Fibroblast of the aortic adventitia (primary cell): ENCODE measurements around the gene DNAJC13. TPM values are rescaled to one million over a fixed set of nuclear protein-coding genes. Genes with fewer than 3 reads are reported as not detected.
"Not testable (repeated sequence)": the region's sequence is repeated elsewhere in the genome, so short reads cannot be mapped to it uniquely, and the experiment has no call there.

Experiments
- DNase-seq: peaks from one replicate; pipeline ENCODE4 v3.0.0-alpha.2; 2010; ENCODE audit warnings: low read depth
- H3K4me3 ChIP-seq: 2 replicates; pipeline ENCODE4 v1.5.1; 2011; ENCODE audit warnings: low read depth, mild to moderate bottlenecking, control low read depth, low read length, moderate library complexity
- total RNA-seq: library from RNA; depleted of rRNA; stranded (reverse); fragments of >200 nt; gene quantifications from 2 replicates; pipeline ENCODE4 v1.2.3, GENCODE V29; 2012; ENCODE audit warnings: low replicate concordance
- TF ChIP-seq, protein P1 (sequence below): IDR thresholded peaks from 2 replicates; pipeline ENCODE4 v1.5.1; 2011; ENCODE audit warnings: mild to moderate bottlenecking, low read length, control low read depth, inconsistent platforms; ENCODE audit not compliant: insufficient read depth

The DNAJC13 gene
- total RNA-seq, 1 donor: 125 TPM

DNA sequence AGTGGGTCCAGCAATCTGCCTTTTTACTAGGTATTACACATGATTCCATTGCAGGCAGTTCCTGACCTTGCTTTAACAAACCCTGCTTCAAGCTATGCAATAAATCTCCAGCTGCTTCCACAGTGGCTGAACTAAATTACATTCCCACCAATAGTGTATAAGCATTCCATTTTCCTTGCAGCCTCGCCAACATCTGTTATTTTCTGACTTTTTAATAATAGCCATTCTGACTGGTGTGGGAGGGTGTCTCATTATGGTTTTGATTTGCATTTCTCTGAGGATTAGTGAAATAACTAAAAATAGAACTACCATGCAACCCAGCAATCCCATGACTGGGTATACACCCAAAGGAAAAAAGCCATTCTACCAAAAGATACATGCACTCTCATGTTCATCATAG is 36.4 kb upstream of the DNAJC13 start:
- no peak overlapping the region for H3K4me3 ChIP-seq
- peak; percentile 19 for DNase-seq
- TF ChIP-seq, protein P1, sequence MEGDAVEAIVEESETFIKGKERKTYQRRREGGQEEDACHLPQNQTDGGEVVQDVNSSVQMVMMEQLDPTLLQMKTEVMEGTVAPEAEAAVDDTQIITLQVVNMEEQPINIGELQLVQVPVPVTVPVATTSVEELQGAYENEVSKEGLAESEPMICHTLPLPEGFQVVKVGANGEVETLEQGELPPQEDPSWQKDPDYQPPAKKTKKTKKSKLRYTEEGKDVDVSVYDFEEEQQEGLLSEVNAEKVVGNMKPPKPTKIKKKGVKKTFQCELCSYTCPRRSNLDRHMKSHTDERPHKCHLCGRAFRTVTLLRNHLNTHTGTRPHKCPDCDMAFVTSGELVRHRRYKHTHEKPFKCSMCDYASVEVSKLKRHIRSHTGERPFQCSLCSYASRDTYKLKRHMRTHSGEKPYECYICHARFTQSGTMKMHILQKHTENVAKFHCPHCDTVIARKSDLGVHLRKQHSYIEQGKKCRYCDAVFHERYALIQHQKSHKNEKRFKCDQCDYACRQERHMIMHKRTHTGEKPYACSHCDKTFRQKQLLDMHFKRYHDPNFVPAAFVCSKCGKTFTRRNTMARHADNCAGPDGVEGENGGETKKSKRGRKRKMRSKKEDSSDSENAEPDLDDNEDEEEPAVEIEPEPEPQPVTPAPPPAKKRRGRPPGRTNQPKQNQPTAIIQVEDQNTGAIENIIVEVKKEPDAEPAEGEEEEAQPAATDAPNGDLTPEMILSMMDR: no peak

DNA sequence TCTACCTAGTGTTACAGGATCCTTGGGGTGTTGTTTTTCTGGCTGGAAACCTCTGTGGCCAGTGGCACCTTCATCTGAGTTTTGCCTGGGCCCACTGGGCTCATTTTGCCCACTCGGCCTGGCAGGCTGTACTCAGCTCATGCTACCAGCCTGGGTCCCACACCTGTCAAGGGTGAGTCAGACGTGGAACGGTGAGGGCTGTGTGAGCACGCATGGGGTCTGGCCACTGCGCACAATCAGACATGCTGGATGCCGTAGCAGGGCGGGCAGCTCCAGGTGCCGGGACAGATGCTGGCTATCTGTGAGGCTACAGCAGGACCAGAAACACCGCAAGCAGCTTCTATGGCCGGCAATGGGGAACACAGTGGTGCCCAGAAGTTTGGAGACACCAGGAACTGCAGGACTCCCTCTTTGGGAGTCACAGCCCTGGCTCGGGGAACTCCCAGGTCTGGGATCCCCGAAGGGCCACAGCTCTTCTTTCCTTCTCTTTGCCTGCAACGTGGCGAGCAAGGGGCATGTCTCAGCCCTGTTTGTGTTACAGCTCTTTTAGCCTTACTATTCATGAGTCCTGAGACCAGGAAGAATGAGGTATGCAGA is 35.9 kb upstream of the DNAJC13 start:
- no peak for DNase-seq
- H3K4me3 ChIP-seq: no peak overlapping the region
- TF ChIP-seq, protein P1: no peak

DNA sequence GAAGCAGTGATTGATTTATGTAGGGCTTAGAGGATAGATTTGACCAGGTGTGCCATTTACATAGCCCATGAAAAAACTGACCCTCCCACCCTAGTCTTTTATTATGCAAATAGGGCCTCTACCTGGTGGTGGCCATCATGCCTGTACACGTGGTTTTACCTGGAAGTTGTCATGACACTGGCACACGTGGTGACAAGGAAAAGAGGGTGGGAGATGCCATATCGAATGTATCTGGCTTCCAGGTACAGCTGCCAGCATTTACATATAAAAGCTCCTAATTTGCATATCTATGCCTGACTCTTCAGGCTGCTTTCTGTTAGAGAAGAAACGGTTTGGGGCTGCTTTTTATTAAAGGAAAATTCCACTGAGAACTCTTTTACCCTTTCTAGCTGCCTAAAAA is 35.0 kb upstream of the DNAJC13 start:
- TF ChIP-seq, protein P1: no peak
- no peak for DNase-seq
- no peak overlapping the region for H3K4me3 ChIP-seq

DNA sequence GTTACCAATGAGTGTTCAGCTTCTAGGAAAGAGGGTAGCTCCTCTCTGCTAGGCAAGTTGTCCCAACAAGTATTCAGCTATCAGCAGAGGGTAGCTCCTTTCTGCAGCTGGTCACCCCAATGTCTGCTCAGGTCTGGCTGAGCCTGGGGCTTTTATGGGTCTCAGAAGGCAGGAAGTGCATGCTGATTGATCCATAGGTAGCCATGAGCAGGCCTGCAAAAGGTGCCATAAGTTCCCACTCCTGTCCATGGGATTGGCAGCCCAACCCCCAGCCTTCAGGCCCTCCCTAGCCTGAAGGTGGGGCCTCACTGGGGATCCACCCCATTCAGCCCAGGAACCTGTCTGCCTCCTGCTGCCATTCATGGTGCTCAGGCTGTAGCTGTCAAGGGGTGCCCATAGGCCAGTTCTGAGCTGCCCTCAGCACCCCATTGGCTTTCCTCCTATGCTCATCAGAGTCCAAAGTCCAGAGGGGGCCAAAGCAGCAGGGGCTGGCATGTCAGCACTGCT is 34.6 kb upstream of the DNAJC13 start:
- TF ChIP-seq, protein P1: no peak
- no peak for DNase-seq
- H3K4me3 ChIP-seq: no peak overlapping the region

DNA sequence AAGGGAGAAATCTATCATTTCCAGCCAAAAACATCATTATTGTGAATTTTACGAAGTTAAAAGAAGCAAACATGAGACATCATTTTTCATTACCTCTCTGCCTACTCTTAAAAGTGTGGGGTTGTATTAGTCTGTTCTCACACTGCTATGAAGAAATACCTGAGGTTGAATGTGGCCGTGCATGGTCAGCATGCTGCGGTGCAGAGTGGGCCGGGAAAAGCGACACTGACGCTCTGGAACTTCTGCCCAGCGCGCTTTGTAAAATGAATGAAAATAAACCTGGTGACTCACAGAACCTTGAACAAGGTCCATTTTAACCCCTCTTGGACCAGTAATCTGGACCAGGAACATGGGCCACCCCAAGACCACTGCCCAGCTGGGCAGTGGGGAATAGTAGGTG is 31.0 kb upstream of the DNAJC13 start:
- DNase-seq: no peak
- TF ChIP-seq, protein P1: no peak
- no peak overlapping the region for H3K4me3 ChIP-seq

DNA sequence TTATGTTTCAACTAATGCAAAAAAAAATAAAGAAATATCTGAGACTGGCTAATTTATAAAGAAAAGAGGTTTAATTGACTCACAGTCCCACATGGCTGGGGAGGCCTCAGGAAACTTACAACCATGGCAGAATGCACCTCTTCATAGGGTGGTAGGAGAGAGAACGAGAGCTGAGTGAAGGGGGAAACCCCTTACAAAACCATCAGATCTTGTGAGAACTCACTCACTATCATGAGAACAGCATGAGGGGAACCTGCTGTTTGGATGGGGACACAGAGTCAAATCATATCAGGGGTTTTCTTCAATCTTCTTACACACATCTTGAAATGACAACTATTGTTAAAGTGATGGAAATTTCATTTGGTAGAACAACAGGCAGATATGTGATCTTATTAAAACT is 24.6 kb upstream of the DNAJC13 start:
- not testable (repeated sequence) for H3K4me3 ChIP-seq, DNase-seq

DNA sequence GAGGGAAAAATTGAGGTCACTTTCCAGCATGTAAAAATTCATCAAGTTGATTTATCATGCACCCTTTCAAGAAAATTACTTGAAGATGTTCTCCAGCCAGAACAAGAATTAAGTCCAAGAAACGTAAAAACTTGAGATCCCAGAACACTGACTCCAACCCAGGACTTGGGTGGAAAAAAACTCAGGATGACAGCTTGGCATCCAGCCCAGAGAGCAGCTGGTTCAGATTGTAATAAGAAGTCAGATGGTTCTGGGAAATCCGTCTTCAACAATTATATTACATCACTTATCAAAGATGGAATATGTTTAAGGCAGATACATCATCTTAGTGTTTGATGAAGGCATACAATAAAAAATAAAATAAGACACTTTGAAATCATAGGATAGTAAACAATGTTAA is 23.0 kb upstream of the DNAJC13 start:
- DNase-seq: peak; percentile 85
- H3K4me3 ChIP-seq: no peak overlapping the region
- TF ChIP-seq, protein P1: no peak
